T47D (cell line): Measurements from ENCODE around the gene SLITRK4.

Source experiments
- DNase-seq, 2 experiments: peaks; one replicate each; pipeline versions ENCODE4 v3.0.0 to v3.0.0-alpha.2; 2011 to 2012; ENCODE audit warnings: low read depth in 1 of 2, low spot score in 1 of 2
- JUND ChIP-seq: IDR thresholded peaks from 2 replicates; pipeline ENCODE4 v1.6.1; 2012; ENCODE audit warnings: low read depth
- in situ Hi-C: cut with HindIII; loops from 2 replicates; pipeline ENCODE4 v1.10.0; 2016; ENCODE audit warnings: low sequenced_read_pairs, low pct_unique_long_range_greater_than_20kb

The SLITRK4 gene

GRCh38 chrX:143635915-143636314 is at the start of gene SLITRK4:
TSS of gene SLITRK4 (minus strand) at chrX:143636101. CDS start at chrX:143631108, 4,993 bp downstream.
- in situ Hi-C loops = no loop called here
- TF ChIP-seq JUND = no peak

GRCh38 chrX:143683486-143683885 is 47.6 kb upstream of the SLITRK4 start:
- in situ Hi-C loops = no loop called here
- DNase-seq = no peak
- TF ChIP-seq JUND = no peak

More at GRCh38 chrX:143635915-143636314, at the start of gene SLITRK4:
- DNase-seq = no peak

- in situ Hi-C loops = no loop called here
- no peak for DNase-seq
- no peak for TF ChIP-seq JUND
These were observed 39.0 kb upstream of the SLITRK4 start for GRCh38 chrX:143674926-143675325.

GRCh38 chrX:143669395-143669794 is 33.5 kb upstream of the SLITRK4 start:
- no peak for TF ChIP-seq JUND
- peak in 1 of 2 experiments; percentile 36 for DNase-seq
- in situ Hi-C loops = no loop called here

GRCh38 chrX:143664302-143664701 is 28.4 kb upstream of the SLITRK4 start:
- in situ Hi-C loops = no loop called here
- TF ChIP-seq JUND = no peak
- peak in 1 of 2 experiments; percentile 33 for DNase-seq

GRCh38 chrX:143663755-143664154 is 27.9 kb upstream of the SLITRK4 start:
- in situ Hi-C loops = no loop called here
- DNase-seq = peak in 1 of 2 experiments; percentile 15
- no peak for TF ChIP-seq JUND

- no peak for DNase-seq
- in situ Hi-C loops = no loop called here
- TF ChIP-seq JUND = no peak
These were observed 25.4 kb upstream of the SLITRK4 start for GRCh38 chrX:143661286-143661685.

GRCh38 chrX:143648705-143649104 is 12.8 kb upstream of the SLITRK4 start:
- no peak for TF ChIP-seq JUND
- DNase-seq = peak in 1 of 2 experiments; percentile 66
- in situ Hi-C loops = no loop called here

- no peak for TF ChIP-seq JUND
- DNase-seq = no peak
- in situ Hi-C loops = no loop called here
These were observed 6.5 kb upstream of the SLITRK4 start for GRCh38 chrX:143642426-143642825.

- no peak for DNase-seq
- TF ChIP-seq JUND = no peak
- in situ Hi-C loops = no loop called here
These were observed 930 bp upstream of the SLITRK4 start for GRCh38 chrX:143636831-143637230.

GRCh38 chrX:143634663-143635455 is 1.0 kb downstream of the SLITRK4 start:
- peak; percentile 23 to 45 for DNase-seq
- TF ChIP-seq JUND = no peak
- in situ Hi-C loops = no loop called here

GRCh38 chrX:143634309-143634662 is 1.6 kb downstream of the SLITRK4 start:
- DNase-seq = peak; percentile 27 to 44
- in situ Hi-C loops = no loop called here
- TF ChIP-seq JUND = no peak

GRCh38 chrX:143633461-143634308 is 2.2 kb downstream of the SLITRK4 start:
- peak in 1 of 2 experiments; percentile 36 for DNase-seq
- TF ChIP-seq JUND = no peak
- in situ Hi-C loops = no loop called here
